GM10266 (cell line): ENCODE data around the gene SPATA46.

Experiments
- DNase-seq: peaks from one replicate; pipeline ENCODE4 v3.0.0; 2012; ENCODE audit errors: extremely low spot score
- CTCF ChIP-seq: IDR thresholded peaks from 2 replicates; pipeline ENCODE4 v1.5.1; 2012; ENCODE audit warnings: mild to moderate bottlenecking, low read depth; ENCODE audit not compliant: control insufficient read depth, insufficient read depth; ENCODE audit errors: missing control alignments

The SPATA46 gene

DNA sequence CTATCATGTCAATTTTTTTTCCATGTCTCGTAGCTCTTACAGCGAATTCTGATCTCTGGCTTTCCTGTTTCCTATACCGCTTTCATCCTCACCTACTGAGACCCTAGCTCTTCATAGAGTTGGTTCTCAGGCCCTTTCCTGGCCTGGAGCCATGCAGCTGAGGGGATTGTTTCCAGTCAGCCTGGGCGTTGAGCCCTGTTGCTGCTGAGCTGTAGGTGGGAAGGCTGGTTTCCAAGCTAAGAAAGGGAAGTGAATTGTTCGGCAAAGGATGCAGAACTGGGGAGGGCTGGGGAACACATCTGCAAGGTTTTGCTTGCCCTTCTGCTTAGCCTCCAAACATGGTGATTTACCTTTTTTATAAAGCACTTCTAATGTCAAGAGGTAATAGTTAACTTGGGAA lies 41.5 kb downstream of the SPATA46 start:
- TF ChIP-seq CTCF = no peak
- no peak for DNase-seq

- no peak for TF ChIP-seq CTCF
- no peak for DNase-seq
Measured at GRCh38 chr1:162333991-162334390, 42.7 kb downstream of the SPATA46 start.

DNA sequence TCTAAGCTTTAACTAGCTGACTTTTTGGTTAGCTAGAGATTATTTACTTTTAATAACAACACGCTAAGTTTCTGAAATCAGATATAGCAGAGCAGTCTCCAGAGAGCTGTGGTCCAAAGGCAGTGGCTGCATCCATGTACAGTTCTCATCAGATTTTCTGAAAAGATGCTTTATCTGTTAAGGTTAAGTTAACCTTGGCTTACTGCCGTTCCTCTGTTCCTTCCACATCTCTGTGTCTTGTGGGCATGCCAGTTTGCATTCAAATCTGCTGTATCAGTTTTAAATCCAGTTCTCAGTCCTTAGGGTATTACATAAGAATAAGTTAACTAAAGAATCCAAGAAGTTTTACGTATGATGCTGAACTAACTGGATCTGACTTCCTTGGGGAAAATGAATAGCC lies 46.8 kb downstream of the SPATA46 start:
- TF ChIP-seq CTCF = no peak
- no peak for DNase-seq

- TF ChIP-seq CTCF = no peak
- no peak for DNase-seq
Measured at GRCh38 chr1:162328512-162328911, 48.1 kb downstream of the SPATA46 start.

- no peak for TF ChIP-seq CTCF
- no peak for DNase-seq
Measured at GRCh38 chr1:162327788-162328165, 48.9 kb downstream of the SPATA46 start.

GRCh38 chr1:162327144-162327787 lies 49.4 kb downstream of the SPATA46 start:
- no peak for DNase-seq
- no peak for TF ChIP-seq CTCF

- no peak for TF ChIP-seq CTCF
- DNase-seq = no peak
Measured at GRCh38 chr1:162326559-162326958, 50.1 kb downstream of the SPATA46 start.
